K562 (cell line): ENCODE data around the gene ARSA. TPM values are rescaled to one million over a fixed set of nuclear protein-coding genes. Genes with fewer than 3 reads are reported as not detected.

ENCODE experiments used
- CBX3 ChIP-seq, 2 experiments: IDR thresholded peaks; 1 replicate in 1 of 2; 2 replicates in 1 of 2; pipeline ENCODE4 v1.6.1; 2012; ENCODE audit warnings: inconsistent platforms in 2 of 2, low read length in 2 of 2, borderline replicate concordance in 1 of 2, control low read depth in 1 of 2
- CREB1 ChIP-seq, 2 experiments: sonication (generic) in 1 of 2; formaldehyde crosslinking in 1 of 2; IDR thresholded peaks; 2 replicates each; pipeline versions ENCODE4 v1.6.1 to v1.8.0; 2012 to 2022; ENCODE audit warnings: inconsistent platforms in 1 of 2, mild to moderate bottlenecking in 1 of 2, missing genetic modification reagents in 1 of 2, moderate library complexity in 1 of 2
- CREM ChIP-seq: IDR thresholded peaks from 2 replicates; pipeline ENCODE4 v1.6.1; 2014; ENCODE audit warnings: antibody characterized with exemption, low read depth
- FOXK1 ChIP-seq: sonication (generic); formaldehyde crosslinking; IDR thresholded peaks from 2 replicates; pipeline ENCODE4 v1.8.0; 2022; ENCODE audit warnings: missing genetic modification reagents, mild to moderate bottlenecking, borderline replicate concordance
- FOXP1 ChIP-seq: sonication (generic); formaldehyde crosslinking; IDR thresholded peaks from 2 replicates; pipeline ENCODE4 v1.8.0; 2022; ENCODE audit warnings: mild to moderate bottlenecking, missing genetic modification reagents
- MIER1 ChIP-seq: fragments of 450-650 bp; IDR thresholded peaks from 2 replicates; pipeline ENCODE4 v1.6.1; 2016; ENCODE audit warnings: antibody characterized with exemption, mild to moderate bottlenecking, low read depth
- MXD1 ChIP-seq: fragments of 250-450 bp; sonication (Bioruptor Pico); IDR thresholded peaks from 2 replicates; pipeline ENCODE4 v1.8.0; 2021; ENCODE audit warnings: borderline replicate concordance, mild to moderate bottlenecking, moderate library complexity; ENCODE audit not compliant: poor library complexity, severe bottlenecking
- NCOA1 ChIP-seq: fragments of 450-650 bp; IDR thresholded peaks from 2 replicates; pipeline ENCODE4 v1.6.1; 2016; ENCODE audit warnings: low read depth
- NCOR1 ChIP-seq: fragments of 450-650 bp; IDR thresholded peaks from 2 replicates; pipeline ENCODE4 v1.6.1; 2016; ENCODE audit warnings: mild to moderate bottlenecking, moderate library complexity
- SFPQ ChIP-seq: fragments of 200-400 bp; formaldehyde crosslinking; IDR thresholded peaks from 2 replicates; pipeline ENCODE4 v1.6.1; 2017; ENCODE audit warnings: mild to moderate bottlenecking, low read depth, low read length, moderate library complexity
- TBP ChIP-seq: optimal IDR thresholded peaks from 2 replicates; pipeline ENCODE3; 2011; ENCODE audit warnings: low read depth, low read length, improper control_type of control experiment
- TFAM ChIP-seq: fragments of 250-450 bp; sonication (Bioruptor Pico); conservative IDR thresholded peaks from 2 replicates; pipeline ENCODE4 v1.5.0; 2021; ENCODE audit warnings: mild to moderate bottlenecking, moderate library complexity
- U2AF1 ChIP-seq: fragments of 200-400 bp; formaldehyde crosslinking; optimal IDR thresholded peaks from 2 replicates; pipeline ENCODE3; 2017; ENCODE audit warnings: mild to moderate bottlenecking, low read depth, low read length, moderate library complexity
- USF2 ChIP-seq: sonication (generic); formaldehyde crosslinking; IDR thresholded peaks from 2 replicates; pipeline ENCODE4 v1.5.0; 2020; ENCODE audit warnings: missing genetic modification reagents
- ZNF12 ChIP-seq: sonication (generic); formaldehyde crosslinking; IDR thresholded peaks from 2 replicates; pipeline ENCODE4 v1.4.0; 2020; ENCODE audit warnings: mild to moderate bottlenecking, missing genetic modification reagents
- ZNF140 ChIP-seq: fragments of 250-450 bp; sonication (Bioruptor Pico); IDR thresholded peaks from 2 replicates; pipeline ENCODE4 v1.8.0; 2021; ENCODE audit warnings: moderate library complexity, mild to moderate bottlenecking, inconsistent platforms
- ZNF184 ChIP-seq: sonication (generic); formaldehyde crosslinking; IDR thresholded peaks from 2 replicates; pipeline ENCODE4 v1.5.0; 2020; ENCODE audit warnings: missing genetic modification reagents
- ZNF217 ChIP-seq: sonication (generic); formaldehyde crosslinking; IDR thresholded peaks from 2 replicates; pipeline ENCODE4 v1.8.0; 2022; ENCODE audit warnings: mild to moderate bottlenecking, missing genetic modification reagents
- ZNF609 ChIP-seq: sonication (generic); formaldehyde crosslinking; IDR thresholded peaks from 2 replicates; pipeline ENCODE4 v1.8.1; 2023; ENCODE audit warnings: missing genetic modification reagents, mild to moderate bottlenecking, borderline replicate concordance
- ZNF668 ChIP-seq: fragments of 250-450 bp; sonication (Bioruptor Pico); IDR thresholded peaks from 2 replicates; pipeline ENCODE4 v1.8.0; 2022; ENCODE audit warnings: mild to moderate bottlenecking, inconsistent platforms
- polyA plus RNA-seq, 8 experiments: library from polyadenylated mRNA; depleted of rRNA in 4 of 8; stranded (reverse) in 5 of 8; unstranded in 3 of 8; fragments of >200 nt; fragmentation: Nextera tagmentation in 2 of 8; fragmentation: Illumina TruSeq in 1 of 8; extraction: Ambion mirVana in 2 of 8; extraction: Trizol in 1 of 8; gene quantifications; 2 replicates each; pipeline versions ENCODE4 v1.2.1 to v1.2.3, GENCODE V29; 2011 to 2014; ENCODE audit warnings: inconsistent platforms in 1 of 8, missing spikeins in 1 of 8
- total RNA-seq, 7 experiments: library from RNA; depleted of rRNA in 6 of 7; stranded (reverse); fragments of >200 nt in 6 of 7; fragmentation: Illumina TruSeq in 2 of 7; extraction: Trizol in 2 of 7; gene quantifications; 2 replicates each; pipeline versions ENCODE4 v1.2.1 to v1.2.3, GENCODE V29; 2011 to 2021; ENCODE audit warnings: low replicate concordance in 1 of 7

ARSA gene
- total and polyA plus RNA-seq, 9 of the 15 experiments (the other 6 are each of a cell fraction or from before 2014, with no cell fraction given), result 0.32 to 10.9 (median 1.8) TPM; not detected in 1

GRCh38 chr22:50599816-50600455 is 28.0 kb downstream of the ARSA start (continued):
- peak; percentile 96 for TF ChIP-seq MIER1
- peak; percentile 99 for TF ChIP-seq FOXP1 (CRISPR knock-in tag)
- TF ChIP-seq CREM, result peak; percentile 68; the same call in 1 of the 2 replicates
- TF ChIP-seq ZNF184 (CRISPR knock-in tag), result peak; percentile 79; the same call in 1 of the 2 replicates
- TF ChIP-seq CBX3 (IDR thresholded peaks at IDR 0.05; ENCODE audit: borderline replicate concordance in 1 of 2, low read length in 2 of 2), result no peak
- no peak for TF ChIP-seq NCOR1
- no peak for TF ChIP-seq TBP
- TF ChIP-seq ZNF668 (CRISPR knock-in tag), result no peak
- no peak for TF ChIP-seq TFAM (CRISPR knock-in tag)
- peak; percentile 69 for TF ChIP-seq USF2 (CRISPR knock-in tag)
- TF ChIP-seq MXD1 (CRISPR knock-in tag), result peak; percentile 57
- TF ChIP-seq SFPQ, result no peak
- peak; percentile 93 for TF ChIP-seq FOXK1 (CRISPR knock-in tag)
- TF ChIP-seq ZNF609 (CRISPR knock-in tag), result peak; percentile 91; the same call in 1 of the 2 replicates
- 0 out of 2 replicates have a peak, but pooled peaks have one; percentile 82 for TF ChIP-seq ZNF217 (CRISPR knock-in tag)
- TF ChIP-seq ZNF140 (CRISPR knock-in tag), result no peak
- no peak for TF ChIP-seq U2AF1
- TF ChIP-seq NCOA1, result peak; percentile 98
- TF ChIP-seq ZNF12 (CRISPR knock-in tag), result peak; percentile 83; the same call in 1 of the 2 replicates
- no peak for TF ChIP-seq CREB1 (IDR thresholded peaks at IDR 0.05)
- peak; percentile 75 for TF ChIP-seq CREB1 (CRISPR knock-in tag; IDR thresholded peaks at IDR 0.05)
